B cell (primary cell): ENCODE data around the gene WDR75. TPM values are rescaled to one million over a fixed set of nuclear protein-coding genes. Genes with fewer than 3 reads are reported as not detected.

Source experiments
- ATAC-seq: fragments of 200-7000 bp; cut with Tn5 transposase; one replicate; pipeline ENCODE4 v1.10.0; 2021; ENCODE audit warnings: low read depth, mild to moderate bottlenecking, moderate number of reproducible peaks, moderate library complexity
- CTCF ChIA-PET: fragments of 350-600 bp; sonication (Branson Sonifier 250); formaldehyde crosslinking; loops from one replicate; lab custom pipeline; 2021; ENCODE audit warnings: antibody characterized with exemption, inconsistent platforms; lab: Charles Lee
- POLR2A ChIA-PET: fragments of 350-600 bp; sonication (Branson Sonifier 250); formaldehyde crosslinking; loops from one replicate; lab custom pipeline; 2021; ENCODE audit warnings: antibody characterized with exemption; lab: Charles Lee
- DNase-seq: peaks from one replicate; pipeline ENCODE4 v3.0.0; 2013
- H2AFZ ChIP-seq: 2 replicates; pipeline ENCODE4 v1.6.1; 2012; ENCODE audit warnings: mild to moderate bottlenecking, low read depth, low read length; ENCODE audit not compliant: insufficient read depth, poor library complexity, severe bottlenecking
- H3K27ac ChIP-seq, 2 donors: 1 replicate in 1 of 2; 2 replicates in 1 of 2; pipeline ENCODE4 v1.5.1; 2012 to 2013; ENCODE audit warnings: low read length in 2 of 2, mild to moderate bottlenecking in 2 of 2, moderate library complexity in 1 of 2
- H3K27me3 ChIP-seq, 4 experiments: fragments of 200-600 bp in 1 of 4; sonication (generic) in 1 of 4; replicated peaks in 1 of 4; 1 replicate in 2 of 4; 2 replicates in 2 of 4; pipeline versions ENCODE4 v1.6.1 to v1.7.0; 2013 to 2016; ENCODE audit warnings: low read length in 3 of 4, mild to moderate bottlenecking in 2 of 4, mixed read lengths in 1 of 4, moderate library complexity in 1 of 4; ENCODE audit not compliant: insufficient read depth in 4 of 4, control insufficient read depth in 3 of 4; ENCODE audit errors: control extremely low read depth in 1 of 4
- H3K36me3 ChIP-seq, 2 experiments: replicated peaks in 1 of 2; 1 replicate in 1 of 2; 2 replicates in 1 of 2; pipeline versions ENCODE4 v1.6.1 to v1.7.1; 2013; ENCODE audit warnings: low read length in 1 of 2; ENCODE audit not compliant: insufficient read depth in 2 of 2, control insufficient read depth in 1 of 2; ENCODE audit errors: control extremely low read depth in 1 of 2, extremely low read depth in 1 of 2
- H3K4me1 ChIP-seq, 2 donors: fragments of 200-600 bp in 1 of 2; sonication (generic) in 1 of 2; 1 replicate in 1 of 2; 2 replicates in 1 of 2; pipeline versions ENCODE4 v1.5.1 to v1.6.1; 2013 to 2017; ENCODE audit warnings: low read length in 2 of 2; ENCODE audit not compliant: control insufficient read depth in 2 of 2, insufficient read depth in 2 of 2
- H3K4me2 ChIP-seq: replicated peaks from 2 replicates; pipeline ENCODE3; 2012; ENCODE audit warnings: mild to moderate bottlenecking, low read depth, low read length; ENCODE audit not compliant: poor library complexity, severe bottlenecking
- H3K4me3 ChIP-seq, 5 experiments: fragments of 200-600 bp in 1 of 5; sonication (generic) in 1 of 5; 1 replicate in 3 of 5; 2 replicates in 2 of 5; pipeline versions ENCODE4 v1.5.1 to v1.7.0; 2011 to 2016; ENCODE audit warnings: low read length in 4 of 5, mild to moderate bottlenecking in 4 of 5, low read depth in 2 of 5, control low read depth in 1 of 5, moderate library complexity in 1 of 5; ENCODE audit not compliant: insufficient read depth in 1 of 5; ENCODE audit errors: control extremely low read depth in 1 of 5, extremely low read depth in 1 of 5
- H3K79me2 ChIP-seq: fragments of 200-600 bp; sonication (generic); one replicate; pipeline ENCODE4 v1.6.0; 2016; ENCODE audit warnings: low read length; ENCODE audit not compliant: control insufficient read depth, insufficient read depth
- H3K9ac ChIP-seq: fragments of 200-600 bp; sonication (generic); 2 replicates; pipeline ENCODE4 v1.6.1; 2017; ENCODE audit warnings: mild to moderate bottlenecking, low read length, moderate library complexity
- H3K9me3 ChIP-seq, 3 donors: one replicate each; pipeline versions ENCODE4 v1.6.1 to v1.7.1; 2013; ENCODE audit warnings: low read length in 2 of 3; ENCODE audit not compliant: control insufficient read depth in 2 of 3, insufficient read depth in 1 of 3; ENCODE audit errors: control extremely low read depth in 1 of 3
- H4K20me1 ChIP-seq: 2 replicates; pipeline ENCODE4 v1.6.0; 2012; ENCODE audit warnings: mild to moderate bottlenecking, low read length; ENCODE audit not compliant: insufficient read depth, control insufficient read depth, poor library complexity, severe bottlenecking
- H3K27ac Mint-ChIP-seq: one replicate; pipeline ENCODE4 v1.8.0; 2021; ENCODE audit warnings: mixed read lengths
- H3K27me3 Mint-ChIP-seq: one replicate; pipeline ENCODE4 v1.8.0; 2021; ENCODE audit warnings: mixed read lengths
- H3K4me1 Mint-ChIP-seq: one replicate; pipeline ENCODE4 v1.8.0; 2021; ENCODE audit warnings: mixed read lengths
- H3K4me3 Mint-ChIP-seq: one replicate; pipeline ENCODE4 v1.8.0; 2021; ENCODE audit warnings: mixed read lengths
- H3K9me3 Mint-ChIP-seq: one replicate; pipeline ENCODE4 v1.8.0; 2022; ENCODE audit warnings: mixed read lengths; ENCODE audit not compliant: insufficient read depth
- EZH2 ChIP-seq: IDR thresholded peaks from 2 replicates; pipeline ENCODE4 v1.6.1; 2012; ENCODE audit warnings: borderline replicate concordance, low read depth, mild to moderate bottlenecking, moderate library complexity, low read length; ENCODE audit not compliant: insufficient read depth, poor library complexity, severe bottlenecking
- WGBS: methylation state at CpG from one replicate; pipeline ENCODE4 v1.1.5; 2013; ENCODE audit warnings: missing lambda C conversion rate; ENCODE audit not compliant: insufficient coverage; 5-methylcytosine and 5-hydroxymethylcytosine counted together
- intact Hi-C: fragments of 100-400 bp; cut with micrococcal nuclease; formaldehyde crosslinking; loops from one replicate; pipeline ENCODE4 v1.10.0; 2022
- polyA plus RNA-seq: library from polyadenylated mRNA; depleted of rRNA; stranded (reverse); fragments of >200 nt; gene quantifications from 2 replicates; pipeline ENCODE4 v1.2.3, GENCODE V29; 2012
- total RNA-seq, 2 donors: library from RNA; stranded (reverse); fragments of 120-200 nt in 1 of 2; gene quantifications; 1 replicate in 1 of 2; 2 replicates in 1 of 2; pipeline versions ENCODE4 v1.2.3 to v1.2.4, GENCODE V29; 2013 to 2022
- TF ChIP-seq, protein P1 (sequence below): fragments of 200-600 bp; IDR thresholded peaks from one replicate; pipeline ENCODE4 v1.8.0; 2022; ENCODE audit warnings: antibody characterized with exemption, mild to moderate bottlenecking

Gene WDR75
- total and polyA plus RNA-seq, 2 donors (not counting 1 experiment from before 2014, with no cell fraction given): 17.6 to 51.2 TPM

DNA sequence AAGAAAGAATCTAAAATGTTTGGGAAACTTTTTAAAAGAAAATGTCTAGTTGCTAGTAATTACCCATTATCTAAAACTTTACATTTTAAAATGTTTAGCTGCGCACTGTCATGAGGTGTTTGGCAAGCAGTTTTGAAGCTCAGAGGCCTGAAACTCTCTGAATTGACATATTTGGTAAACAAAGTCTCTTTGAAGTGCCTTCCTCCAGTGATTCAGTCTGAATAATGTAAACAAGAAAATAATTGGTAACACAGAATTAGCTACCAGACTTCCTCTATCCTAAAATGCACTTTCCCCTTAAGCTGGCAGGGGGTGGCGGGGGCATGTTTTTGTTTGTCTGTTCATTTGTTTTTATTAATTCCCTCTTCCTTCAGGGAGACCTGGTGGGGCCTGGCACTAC is 61.4 kb downstream of the WDR75 start:
- no peaks in the 10 kb centered on the region for H3K4me1 ChIP-seq
- H3K9me3 ChIP-seq: no peaks in the 10 kb centered on the region
- DNase-seq: no peak
- no peak for ATAC-seq
- no peak overlapping the region for H3K27ac ChIP-seq
- no peak overlapping the region for H3K9ac ChIP-seq
- Mint-ChIP-seq H3K4me3 (no peak overlapping the region), H3K4me1 (no peaks in the 10 kb centered on the region), H3K27me3 (no peaks in the 10 kb centered on the region), H3K9me3 (no peaks in the 10 kb centered on the region), H3K27ac (no peak overlapping the region)
- no peaks in the 10 kb centered on the region for H3K36me3 ChIP-seq
- no peaks in the 10 kb centered on the region for H4K20me1 ChIP-seq
- H3K79me2 ChIP-seq: no peaks in the 10 kb centered on the region
- H2AFZ ChIP-seq: no peak overlapping the region
- ChIA-PET CTCF (no interaction called here), POLR2A (no interaction called here)
- H3K27me3 ChIP-seq: peaks cover 0 to 2% (median 0%) of the 10 kb centered on the region in 4 experiments
- no CpG with 5 or more reads among the region's 2 CpGs for WGBS
- intact Hi-C loops: no loop called here
- no peak overlapping the region for H3K4me2 ChIP-seq
- no peak overlapping the region for H3K4me3 ChIP-seq
- no peak for TF ChIP-seq EZH2
- TF ChIP-seq, protein P1, sequence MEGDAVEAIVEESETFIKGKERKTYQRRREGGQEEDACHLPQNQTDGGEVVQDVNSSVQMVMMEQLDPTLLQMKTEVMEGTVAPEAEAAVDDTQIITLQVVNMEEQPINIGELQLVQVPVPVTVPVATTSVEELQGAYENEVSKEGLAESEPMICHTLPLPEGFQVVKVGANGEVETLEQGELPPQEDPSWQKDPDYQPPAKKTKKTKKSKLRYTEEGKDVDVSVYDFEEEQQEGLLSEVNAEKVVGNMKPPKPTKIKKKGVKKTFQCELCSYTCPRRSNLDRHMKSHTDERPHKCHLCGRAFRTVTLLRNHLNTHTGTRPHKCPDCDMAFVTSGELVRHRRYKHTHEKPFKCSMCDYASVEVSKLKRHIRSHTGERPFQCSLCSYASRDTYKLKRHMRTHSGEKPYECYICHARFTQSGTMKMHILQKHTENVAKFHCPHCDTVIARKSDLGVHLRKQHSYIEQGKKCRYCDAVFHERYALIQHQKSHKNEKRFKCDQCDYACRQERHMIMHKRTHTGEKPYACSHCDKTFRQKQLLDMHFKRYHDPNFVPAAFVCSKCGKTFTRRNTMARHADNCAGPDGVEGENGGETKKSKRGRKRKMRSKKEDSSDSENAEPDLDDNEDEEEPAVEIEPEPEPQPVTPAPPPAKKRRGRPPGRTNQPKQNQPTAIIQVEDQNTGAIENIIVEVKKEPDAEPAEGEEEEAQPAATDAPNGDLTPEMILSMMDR: no peak

DNA sequence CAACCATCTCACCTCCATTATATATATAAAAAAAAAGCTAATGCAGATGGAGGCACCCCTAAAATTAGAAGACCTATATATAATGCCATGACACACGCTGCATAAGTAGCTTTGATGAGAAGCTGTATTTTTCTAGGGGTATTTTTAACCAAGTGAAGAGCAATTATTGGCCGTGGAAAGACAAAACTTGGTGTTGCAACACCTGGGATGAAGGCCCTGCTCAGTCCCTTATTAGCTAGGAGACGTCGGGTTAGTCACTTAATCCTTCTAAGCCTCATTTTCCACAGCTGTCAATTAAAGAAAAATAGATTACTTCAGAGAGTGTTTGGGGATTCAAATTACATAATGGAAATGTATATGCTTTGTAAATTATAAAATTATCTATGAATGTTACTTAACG is 63.0 kb downstream of the WDR75 start:
- no peak overlapping the region for H2AFZ ChIP-seq
- ATAC-seq (no peak), DNase-seq (no peak)
- ChIA-PET CTCF (no interaction called here), POLR2A (no interaction called here)
- H3K79me2 ChIP-seq: no peaks in the 10 kb centered on the region
- no peaks in the 10 kb centered on the region for H3K27me3 Mint-ChIP-seq
- peaks cover 0 to 2% (median 0%) of the 10 kb centered on the region in 4 experiments for H3K27me3 ChIP-seq
- WGBS: 50% methylated on average over 1 of the region's 5 CpGs
- no peaks in the 10 kb centered on the region for H4K20me1 ChIP-seq
- no peaks in the 10 kb centered on the region for H3K4me1 Mint-ChIP-seq
- no peak overlapping the region for H3K9ac ChIP-seq
- intact Hi-C loops: no loop called here
- H3K9me3 Mint-ChIP-seq: no peaks in the 10 kb centered on the region
- H3K4me3 ChIP-seq: no peak overlapping the region
- H3K27ac Mint-ChIP-seq: no peak overlapping the region
- H3K4me1 ChIP-seq: no peaks in the 10 kb centered on the region
- no peak overlapping the region for H3K27ac ChIP-seq
- H3K4me2 ChIP-seq: no peak overlapping the region
- TF ChIP-seq, protein P1: no peak
- no peak for TF ChIP-seq EZH2
- H3K36me3 ChIP-seq: no peaks in the 10 kb centered on the region
- no peak overlapping the region for H3K4me3 Mint-ChIP-seq
- H3K9me3 ChIP-seq: no peaks in the 10 kb centered on the region
